ENCODE results near the gene CENPO. TPM values are rescaled to one million over a fixed set of nuclear protein-coding genes. Genes with fewer than 3 reads are reported as not detected.

The CENPO gene
- total RNA-seq, 1 experiment from 2014 or later = 39.3 TPM

- H3K27me3 ChIP-seq (ENCODE audit: control insufficient read depth, insufficient read depth, low read length) = no peaks in the 10 kb centered on the region
- ChIA-PET POLR2A (no interaction called here), CTCF (no interaction called here)
- no peak for DNase-seq (ENCODE audit: low read depth, low spot score)
- no peak overlapping the region for H3K27ac ChIP-seq (ENCODE audit: low read length)
- no TSS peak for BruUV-seq (replicated peaks)
- intact Hi-C loops (cut with micrococcal nuclease; ENCODE audit: unreplicated experiment) (no loop called here), in situ Hi-C loops (cut with HindIII; ENCODE audit: low pct_unique_long_range_greater_than_20kb, low sequenced_read_pairs) (no loop called here)
- no peak for ATAC-seq
- peaks cover 21% of the 10 kb centered on the region for H3K36me3 ChIP-seq (ENCODE audit: control insufficient read depth, insufficient read depth, low read length)
- no peaks in the 10 kb centered on the region for H3K9me3 ChIP-seq (ENCODE audit: control insufficient read depth, insufficient read depth, low read depth, low read length)
- no peak for TF ChIP-seq SIN3A (IDR thresholded peaks at IDR 0.05; ENCODE audit: borderline replicate concordance, insufficient read depth, low read depth, low read length)
- no peak for TF ChIP-seq REST (IDR thresholded peaks at IDR 0.05; ENCODE audit: insufficient read depth in 1 of 2, low read depth in 2 of 2, low read length in 1 of 2)
- TF ChIP-seq POLR2AphosphoS5 (IDR thresholded peaks at IDR 0.05; ENCODE audit: low read depth, low read length) = no peak
- TF ChIP-seq CTCF (IDR thresholded peaks at IDR 0.05) = no peak
- no peak for TF ChIP-seq TCF7L2 (IDR thresholded peaks at IDR 0.05; ENCODE audit: low read depth, low read length)
- H3K4me3 ChIP-seq (ENCODE audit: low read depth in 2 of 2, low read length in 2 of 2) = no peak overlapping the region
- no peaks in the 10 kb centered on the region for H3K4me1 ChIP-seq (ENCODE audit: control insufficient read depth, insufficient read depth, low read length)
Measured at GRCh38 chr2:24816884-24817283, 23.7 kb downstream of the CENPO start.

DNA sequence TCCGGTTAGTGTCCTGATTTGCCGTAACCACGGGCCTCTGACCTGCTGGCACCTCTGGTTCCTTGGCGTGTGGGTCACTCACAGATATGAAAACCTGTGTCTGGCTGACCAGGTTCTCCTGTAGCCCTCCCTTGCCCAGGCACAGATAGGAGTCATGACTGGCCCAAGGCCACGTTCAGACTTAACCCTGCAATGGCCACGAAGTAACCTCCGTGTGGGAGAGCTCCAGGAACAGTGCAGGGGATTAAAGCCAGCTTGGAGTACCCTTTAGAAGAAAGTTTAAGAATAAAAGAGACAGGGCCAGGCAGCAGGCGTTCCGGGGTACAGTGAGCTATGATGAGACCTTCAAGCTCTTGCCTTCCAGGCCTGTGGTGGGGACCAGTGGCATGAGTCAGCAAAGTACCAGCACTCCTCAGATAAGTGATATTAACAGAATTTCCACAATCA, 25.5 kb downstream of the CENPO start:
- Histone ChIP-seq H3K4me3 (ENCODE audit: low read depth in 2 of 2, low read length in 2 of 2) (no peak overlapping the region), H3K9me3 (ENCODE audit: control insufficient read depth, insufficient read depth, low read depth, low read length) (no peaks in the 10 kb centered on the region), H3K27ac (ENCODE audit: low read length) (no peak overlapping the region; the same call in 1 of the 2 replicates), H3K36me3 (ENCODE audit: control insufficient read depth, insufficient read depth, low read length) (peaks cover 21% of the 10 kb centered on the region), H3K27me3 (ENCODE audit: control insufficient read depth, insufficient read depth, low read length) (no peaks in the 10 kb centered on the region), H3K4me1 (ENCODE audit: control insufficient read depth, insufficient read depth, low read length) (no peaks in the 10 kb centered on the region)
- no peak for TF ChIP-seq TCF7L2 (IDR thresholded peaks at IDR 0.05; ENCODE audit: low read depth, low read length)
- TF ChIP-seq POLR2AphosphoS5 (IDR thresholded peaks at IDR 0.05; ENCODE audit: low read depth, low read length) = no peak
- TF ChIP-seq SIN3A (IDR thresholded peaks at IDR 0.05; ENCODE audit: borderline replicate concordance, insufficient read depth, low read depth, low read length) = no peak
- no peak for TF ChIP-seq CTCF (IDR thresholded peaks at IDR 0.05)
- TF ChIP-seq REST (IDR thresholded peaks at IDR 0.05; ENCODE audit: insufficient read depth in 1 of 2, low read depth in 2 of 2, low read length in 1 of 2) = no peak
- ATAC-seq (no peak), DNase-seq (ENCODE audit: low read depth, low spot score) (no peak)
- POLR2A ChIA-PET = interaction anchor here (0.6 kb wide), 1 partner anchor 311 kb away, joined by 7 read pairs; no protein-coding TSS in a partner anchor
- CTCF ChIA-PET = interaction anchor here (0.6 kb wide), 1 partner anchor 481 kb away, joined by 7 read pairs; no protein-coding TSS in a partner anchor
- in situ Hi-C loops (cut with HindIII; ENCODE audit: low pct_unique_long_range_greater_than_20kb, low sequenced_read_pairs) = no loop called here
- no TSS peak for BruUV-seq (replicated peaks)
- intact Hi-C loops (cut with micrococcal nuclease; ENCODE audit: unreplicated experiment) = no loop called here
